A549 (cell line): ENCODE data around the gene CADPS2. TPM values are rescaled to one million over a fixed set of nuclear protein-coding genes. Genes with fewer than 3 reads are reported as not detected.

Experiments used
- ATAC-seq, 2 experiments: fragments of 200-7000 bp in 1 of 2; fragments of >200 bp in 1 of 2; cut with Nextera tagmentation in 1 of 2; cut with Tn5 transposase in 1 of 2; 3 replicates each; pipeline versions ENCODE4 v1.8.0 to v1.9.1; 2018 to 2020; ENCODE audit warnings: mild to moderate bottlenecking in 1 of 2, moderate library complexity in 1 of 2
- CTCF ChIA-PET: fragments of 300-600 bp; sonication (Branson Sonifier 250); formaldehyde crosslinking; extraction: SDS; loops from one replicate; lab custom pipeline; 2021; ENCODE audit warnings: antibody characterized with exemption, inconsistent platforms; lab: Yijun Ruan, JAX
- POLR2A ChIA-PET: fragments of 350-600 bp; formaldehyde crosslinking; extraction: SDS; loops from one replicate; lab custom pipeline; 2021; ENCODE audit warnings: antibody characterized with exemption, inconsistent platforms; lab: Yijun Ruan, JAX
- DNase-seq, 2 experiments: peaks; one replicate each; pipeline versions ENCODE4 v3.0.0 to v3.0.0-alpha.2; 2011 to 2016; ENCODE audit warnings: low read depth in 1 of 2, low spot score in 1 of 2
- FAIRE-seq: peaks from 2 replicates; lab custom pipeline; 2011; peaks lifted over from hg19 to GRCh38; lab: Jason Lieb, UNC
- H3K27ac ChIP-seq, 2 experiments: fragments of >200 bp; sonication (Bioruptor Twin); formaldehyde crosslinking; 3 replicates each; pipeline ENCODE4 v1.5.1; 2016 to 2017
- H3K4me1 ChIP-seq: fragments of >200 bp; sonication (Bioruptor Twin); formaldehyde crosslinking; 3 replicates; pipeline ENCODE4 v1.6.1; 2016
- H3K4me2 ChIP-seq: fragments of >200 bp; sonication (Bioruptor Twin); formaldehyde crosslinking; 3 replicates; pipeline ENCODE4 v1.6.1; 2016
- H3K4me3 ChIP-seq: fragments of >200 bp; sonication (Bioruptor Twin); formaldehyde crosslinking; 3 replicates; pipeline ENCODE4 v1.5.1; 2016
- H3K9me3 ChIP-seq: fragments of >200 bp; sonication (Bioruptor Twin); formaldehyde crosslinking; 3 replicates; pipeline ENCODE4 v1.6.1; 2016
- CHD2 ChIP-seq: fragments of 150-350 bp; IDR thresholded peaks from 2 replicates; pipeline ENCODE4 v1.6.1; 2014; ENCODE audit warnings: low read length; ENCODE audit not compliant: partially characterized antibody
- CHD4 ChIP-seq: fragments of 200-600 bp; sonication (generic); IDR thresholded peaks from 2 replicates; pipeline ENCODE4 v1.6.1; 2016; ENCODE audit warnings: antibody characterized with exemption, mild to moderate bottlenecking, borderline replicate concordance
- ESRRA ChIP-seq: fragments of 150-350 bp; IDR thresholded peaks from 2 replicates; pipeline ENCODE4 v1.6.1; 2014; ENCODE audit warnings: mild to moderate bottlenecking, low read length, borderline replicate concordance
- FOSB ChIP-seq: fragments of 250-450 bp; sonication (Bioruptor Pico); IDR thresholded peaks from 2 replicates; pipeline ENCODE4 v1.5.0; 2020; ENCODE audit warnings: mild to moderate bottlenecking, moderate library complexity
- FOSL2 ChIP-seq, 2 experiments: fragments of 450-650 bp in 1 of 2; fragments of >200 bp in 1 of 2; sonication (Bioruptor Twin) in 1 of 2; formaldehyde crosslinking; IDR thresholded peaks; 2 replicates each; pipeline versions ENCODE4 v1.5.0 to v1.6.1; 2016 to 2020; ENCODE audit warnings: mild to moderate bottlenecking in 1 of 2, moderate library complexity in 1 of 2
- HEYL ChIP-seq: fragments of 250-450 bp; sonication (Bioruptor Pico); IDR thresholded peaks from 2 replicates; pipeline ENCODE4 v1.8.0; 2021; ENCODE audit warnings: mild to moderate bottlenecking, moderate library complexity
- HOXA7 ChIP-seq: fragments of 250-450 bp; sonication (Bioruptor Pico); IDR thresholded peaks from 2 replicates; pipeline ENCODE4 v1.5.0; 2020; ENCODE audit warnings: mild to moderate bottlenecking, moderate library complexity
- KDM1A ChIP-seq: fragments of 200-600 bp; sonication (generic); IDR thresholded peaks from 2 replicates; pipeline ENCODE4 v1.6.1; 2016; ENCODE audit warnings: low read depth, mild to moderate bottlenecking
- KDM5A ChIP-seq: fragments of 200-600 bp; sonication (generic); IDR thresholded peaks from 2 replicates; pipeline ENCODE4 v1.6.1; 2016; ENCODE audit warnings: antibody characterized with exemption, mild to moderate bottlenecking
- MAFK ChIP-seq: fragments of 450-650 bp; IDR thresholded peaks from 2 replicates; pipeline ENCODE4 v1.6.1; 2014; ENCODE audit not compliant: partially characterized antibody
- MAZ ChIP-seq: fragments of 150-350 bp; IDR thresholded peaks from 2 replicates; pipeline ENCODE4 v1.6.1; 2014; ENCODE audit warnings: antibody characterized with exemption, low read depth, low read length, borderline replicate concordance
- POLR2A ChIP-seq: IDR thresholded peaks from 2 replicates; pipeline ENCODE4 v1.6.1; 2012; ENCODE audit warnings: mild to moderate bottlenecking, low read length
- RARB ChIP-seq: fragments of 250-450 bp; sonication (Bioruptor Pico); IDR thresholded peaks from 2 replicates; pipeline ENCODE4 v1.8.0; 2021; ENCODE audit warnings: mild to moderate bottlenecking, moderate library complexity
- RFX5 ChIP-seq: fragments of 450-650 bp; IDR thresholded peaks from 2 replicates; pipeline ENCODE4 v1.7.1; 2014; ENCODE audit warnings: antibody characterized with exemption, mild to moderate bottlenecking, moderate library complexity
- TP53 ChIP-seq: fragments of 250-450 bp; sonication (Bioruptor Pico); IDR thresholded peaks from 2 replicates; pipeline ENCODE4 v1.5.0; 2021; ENCODE audit warnings: mild to moderate bottlenecking, moderate library complexity
- ZC3H11A ChIP-seq: fragments of 450-650 bp; IDR thresholded peaks from 2 replicates; pipeline ENCODE4 v1.6.1; 2014; ENCODE audit warnings: antibody characterized with exemption, mild to moderate bottlenecking
- ZNF302 ChIP-seq: fragments of 250-450 bp; sonication (Bioruptor Pico); IDR thresholded peaks from 2 replicates; pipeline ENCODE4 v1.9.0; 2021; ENCODE audit warnings: inconsistent platforms, mild to moderate bottlenecking, moderate library complexity
- ZSCAN20 ChIP-seq: fragments of 250-450 bp; sonication (Bioruptor Pico); IDR thresholded peaks from 2 replicates; pipeline ENCODE4 v1.8.0; 2022; ENCODE audit warnings: mild to moderate bottlenecking, moderate library complexity
- WGBS: methylation state at CpG from one replicate; pipeline ENCODE4 v1.1.6; 2017; ENCODE audit errors: missing lambda C conversion rate; 5-methylcytosine and 5-hydroxymethylcytosine counted together
- polyA plus RNA-seq, 4 experiments: library from polyadenylated mRNA; depleted of rRNA in 3 of 4; stranded (reverse); fragments of >200 nt; fragmentation: RNase III in 1 of 4; extraction: RNeasy Plus Mini Kit Qiagen cat#74134 plus additional on column Dnase treatment in 1 of 4; gene quantifications; 2 replicates in 3 of 4; 3 replicates in 1 of 4; pipeline ENCODE4 v1.2.3, GENCODE V29; 2011 to 2017
- TF ChIP-seq, protein P1 (sequence below): IDR thresholded peaks from 2 replicates; pipeline ENCODE4 v1.6.1; 2012; ENCODE audit warnings: low read depth, borderline replicate concordance
- TF ChIP-seq, protein P2 (sequence below): fragments of >200 bp; sonication (Bioruptor Twin); formaldehyde crosslinking; IDR thresholded peaks from 2 replicates; pipeline ENCODE4 v1.6.1; 2016
- TF ChIP-seq, protein P3 (sequence below): fragments of >200 bp; sonication (Bioruptor Twin); formaldehyde crosslinking; IDR thresholded peaks from 3 replicates; pipeline ENCODE4 v1.5.1; 2016
- TF ChIP-seq, protein P4 (sequence below): fragments of 250-450 bp; sonication (Bioruptor Pico); IDR thresholded peaks from 2 replicates; pipeline ENCODE4 v1.5.0; 2021; ENCODE audit warnings: mild to moderate bottlenecking, moderate library complexity, borderline replicate concordance
- TF ChIP-seq, protein P5 (sequence below): IDR thresholded peaks from 2 replicates; pipeline ENCODE4 v1.6.1; 2012
- TF ChIP-seq, protein P6 (sequence below): fragments of >200 bp; sonication (Bioruptor Twin); formaldehyde crosslinking; IDR thresholded peaks from 3 replicates; pipeline ENCODE4 v1.6.1; 2016

Gene CADPS2
- polyA plus RNA-seq, 2 of the 4 experiments (the other 2 are of a cell fraction), result 0.04 to 0.10 TPM

DNA sequence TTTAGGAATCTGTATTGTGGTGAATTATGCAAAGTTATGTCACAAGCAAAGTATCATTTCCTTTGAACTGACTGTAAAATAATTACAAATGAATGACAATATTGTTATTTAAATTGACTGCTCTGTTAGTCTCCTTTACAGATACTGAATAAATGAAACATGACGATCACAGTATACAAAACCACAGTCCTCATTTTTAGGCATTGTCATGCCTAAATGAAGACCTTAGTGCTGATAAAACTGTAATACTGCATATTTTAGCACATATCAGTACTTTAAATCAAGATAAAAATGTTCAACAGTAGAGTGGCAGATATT is 542.0 kb downstream of the CADPS2 start:
- Histone ChIP-seq H3K4me3 (no peak overlapping the region), H3K9me3 (no peaks in the 10 kb centered on the region), H3K4me1 (no peaks in the 10 kb centered on the region), H3K27ac (no peak overlapping the region), H3K4me2 (no peak overlapping the region)
- no peak for DNase-seq
- no peak for ATAC-seq
- TF ChIP-seq, protein P1, sequence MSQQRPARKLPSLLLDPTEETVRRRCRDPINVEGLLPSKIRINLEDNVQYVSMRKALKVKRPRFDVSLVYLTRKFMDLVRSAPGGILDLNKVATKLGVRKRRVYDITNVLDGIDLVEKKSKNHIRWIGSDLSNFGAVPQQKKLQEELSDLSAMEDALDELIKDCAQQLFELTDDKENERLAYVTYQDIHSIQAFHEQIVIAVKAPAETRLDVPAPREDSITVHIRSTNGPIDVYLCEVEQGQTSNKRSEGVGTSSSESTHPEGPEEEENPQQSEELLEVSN, result no peak
- TF ChIP-seq KDM5A (no peak), ESRRA (no peak), FOSB (CRISPR knock-in tag) (no peak), RARB (no peak)
- TF ChIP-seq, protein P2, sequence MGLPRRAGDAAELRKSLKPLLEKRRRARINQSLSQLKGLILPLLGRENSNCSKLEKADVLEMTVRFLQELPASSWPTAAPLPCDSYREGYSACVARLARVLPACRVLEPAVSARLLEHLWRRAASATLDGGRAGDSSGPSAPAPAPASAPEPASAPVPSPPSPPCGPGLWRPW, result no peak
- POLR2A ChIA-PET, result no interaction called here
- no peak for FAIRE-seq
- CTCF ChIA-PET, result no interaction called here
- WGBS, result 10% methylated on average over 1 of the region's 1 CpG

DNA sequence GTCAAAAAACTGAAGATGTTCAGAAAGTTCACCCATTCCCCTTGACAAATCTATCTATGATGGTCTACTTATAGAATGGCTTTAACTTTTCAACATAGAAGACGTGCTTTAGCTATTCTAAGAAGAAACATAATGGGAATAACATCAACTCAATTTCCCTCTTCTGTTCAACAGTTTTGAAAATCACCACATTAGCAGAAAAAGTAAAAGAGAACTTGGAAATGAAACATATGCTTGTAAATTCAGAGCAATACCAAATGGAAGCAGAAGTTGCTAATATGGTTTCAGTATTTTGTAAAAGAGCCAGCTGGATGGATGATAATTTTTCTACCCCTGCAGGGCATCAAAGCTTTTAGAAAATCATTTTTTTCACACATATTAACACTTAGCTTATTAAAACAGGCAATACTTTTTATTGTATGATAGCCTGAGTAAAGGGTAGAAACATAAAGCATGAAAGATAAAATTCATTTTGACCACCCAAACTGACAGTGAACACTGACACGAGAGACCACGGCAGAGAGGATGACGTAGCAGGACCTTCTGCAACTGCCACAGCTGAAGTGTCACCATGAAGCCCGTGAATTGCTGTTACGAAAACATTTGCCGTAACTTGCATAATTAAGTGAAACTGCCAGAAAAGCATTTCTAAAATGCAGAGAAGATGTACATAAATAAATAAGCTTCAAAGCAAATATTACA is 542.5 kb downstream of the CADPS2 start:
- CTCF ChIA-PET, result no interaction called here
- POLR2A ChIA-PET, result no interaction called here

DNA sequence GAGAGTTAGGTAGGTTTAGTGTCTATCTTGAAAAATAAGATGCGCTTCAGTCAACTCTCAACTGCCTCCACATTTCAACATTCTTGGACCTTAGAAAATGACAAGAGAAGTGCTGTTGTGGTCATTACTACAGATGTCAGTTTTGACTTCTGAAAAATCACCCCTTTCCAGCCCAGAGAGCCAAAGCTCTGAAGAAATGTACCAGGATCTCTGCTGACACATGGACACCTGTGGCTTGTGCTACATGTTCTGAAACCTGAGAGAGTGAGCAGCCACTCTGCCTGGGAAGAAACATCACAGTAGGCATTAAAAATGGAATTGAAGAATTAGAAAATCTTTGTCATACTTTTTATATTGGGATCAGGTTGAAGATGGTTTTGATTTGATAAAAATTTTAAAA is 545.8 kb downstream of the CADPS2 start:
- TF ChIP-seq HOXA7, result no peak
- TF ChIP-seq ZNF302 (CRISPR knock-in tag), result no peak
- no peak for TF ChIP-seq ZC3H11A
- TF ChIP-seq, protein P3, sequence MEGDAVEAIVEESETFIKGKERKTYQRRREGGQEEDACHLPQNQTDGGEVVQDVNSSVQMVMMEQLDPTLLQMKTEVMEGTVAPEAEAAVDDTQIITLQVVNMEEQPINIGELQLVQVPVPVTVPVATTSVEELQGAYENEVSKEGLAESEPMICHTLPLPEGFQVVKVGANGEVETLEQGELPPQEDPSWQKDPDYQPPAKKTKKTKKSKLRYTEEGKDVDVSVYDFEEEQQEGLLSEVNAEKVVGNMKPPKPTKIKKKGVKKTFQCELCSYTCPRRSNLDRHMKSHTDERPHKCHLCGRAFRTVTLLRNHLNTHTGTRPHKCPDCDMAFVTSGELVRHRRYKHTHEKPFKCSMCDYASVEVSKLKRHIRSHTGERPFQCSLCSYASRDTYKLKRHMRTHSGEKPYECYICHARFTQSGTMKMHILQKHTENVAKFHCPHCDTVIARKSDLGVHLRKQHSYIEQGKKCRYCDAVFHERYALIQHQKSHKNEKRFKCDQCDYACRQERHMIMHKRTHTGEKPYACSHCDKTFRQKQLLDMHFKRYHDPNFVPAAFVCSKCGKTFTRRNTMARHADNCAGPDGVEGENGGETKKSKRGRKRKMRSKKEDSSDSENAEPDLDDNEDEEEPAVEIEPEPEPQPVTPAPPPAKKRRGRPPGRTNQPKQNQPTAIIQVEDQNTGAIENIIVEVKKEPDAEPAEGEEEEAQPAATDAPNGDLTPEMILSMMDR, result no peak
- no peak for TF ChIP-seq MAZ
- no peak for TF ChIP-seq HEYL
- FAIRE-seq, result no peak
- ChIA-PET CTCF (no interaction called here), POLR2A (no interaction called here)
- Histone ChIP-seq H3K4me3 (no peak overlapping the region), H3K9me3 (no peaks in the 10 kb centered on the region), H3K4me2 (no peak overlapping the region), H3K4me1 (no peaks in the 10 kb centered on the region), H3K27ac (no peak overlapping the region)
- no peak for DNase-seq
- ATAC-seq, result no peak
- 30% methylated on average over 1 of the region's 1 CpG for WGBS

More for the DNA sequence above, 542.5 kb downstream of the CADPS2 start:
- 35% methylated on average over 7 of the region's 7 CpGs for WGBS
- FAIRE-seq (no peak), ATAC-seq (no peak), DNase-seq (no peak)
- no peak overlapping the region for H3K27ac ChIP-seq
- TF ChIP-seq ZSCAN20 (CRISPR knock-in tag) (no peak), TP53 (CRISPR knock-in tag) (no peak), POLR2A (no peak), CHD4 (no peak), CHD2 (no peak), FOSL2 (IDR thresholded peaks at IDR 0.05) (no peak), FOSL2 (CRISPR knock-in tag; IDR thresholded peaks at IDR 0.05) (no peak), MAFK (no peak), RFX5 (no peak), KDM1A (no peak)
- TF ChIP-seq, protein P4, sequence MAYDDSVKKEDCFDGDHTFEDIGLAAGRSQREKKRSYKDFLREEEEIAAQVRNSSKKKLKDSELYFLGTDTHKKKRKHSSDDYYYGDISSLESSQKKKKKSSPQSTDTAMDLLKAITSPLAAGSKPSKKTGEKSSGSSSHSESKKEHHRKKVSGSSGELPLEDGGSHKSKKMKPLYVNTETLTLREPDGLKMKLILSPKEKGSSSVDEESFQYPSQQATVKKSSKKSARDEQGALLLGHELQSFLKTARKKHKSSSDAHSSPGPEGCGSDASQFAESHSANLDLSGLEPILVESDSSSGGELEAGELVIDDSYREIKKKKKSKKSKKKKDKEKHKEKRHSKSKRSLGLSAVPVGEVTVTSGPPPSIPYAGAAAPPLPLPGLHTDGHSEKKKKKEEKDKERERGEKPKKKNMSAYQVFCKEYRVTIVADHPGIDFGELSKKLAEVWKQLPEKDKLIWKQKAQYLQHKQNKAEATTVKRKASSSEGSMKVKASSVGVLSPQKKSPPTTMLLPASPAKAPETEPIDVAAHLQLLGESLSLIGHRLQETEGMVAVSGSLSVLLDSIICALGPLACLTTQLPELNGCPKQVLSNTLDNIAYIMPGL (CRISPR knock-in tag), result no peak
- TF ChIP-seq, protein P5, sequence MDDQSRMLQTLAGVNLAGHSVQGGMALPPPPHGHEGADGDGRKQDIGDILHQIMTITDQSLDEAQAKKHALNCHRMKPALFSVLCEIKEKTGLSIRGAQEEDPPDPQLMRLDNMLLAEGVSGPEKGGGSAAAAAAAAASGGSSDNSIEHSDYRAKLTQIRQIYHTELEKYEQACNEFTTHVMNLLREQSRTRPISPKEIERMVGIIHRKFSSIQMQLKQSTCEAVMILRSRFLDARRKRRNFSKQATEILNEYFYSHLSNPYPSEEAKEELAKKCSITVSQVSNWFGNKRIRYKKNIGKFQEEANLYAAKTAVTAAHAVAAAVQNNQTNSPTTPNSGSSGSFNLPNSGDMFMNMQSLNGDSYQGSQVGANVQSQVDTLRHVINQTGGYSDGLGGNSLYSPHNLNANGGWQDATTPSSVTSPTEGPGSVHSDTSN, result no peak
- TF ChIP-seq, protein P6, sequence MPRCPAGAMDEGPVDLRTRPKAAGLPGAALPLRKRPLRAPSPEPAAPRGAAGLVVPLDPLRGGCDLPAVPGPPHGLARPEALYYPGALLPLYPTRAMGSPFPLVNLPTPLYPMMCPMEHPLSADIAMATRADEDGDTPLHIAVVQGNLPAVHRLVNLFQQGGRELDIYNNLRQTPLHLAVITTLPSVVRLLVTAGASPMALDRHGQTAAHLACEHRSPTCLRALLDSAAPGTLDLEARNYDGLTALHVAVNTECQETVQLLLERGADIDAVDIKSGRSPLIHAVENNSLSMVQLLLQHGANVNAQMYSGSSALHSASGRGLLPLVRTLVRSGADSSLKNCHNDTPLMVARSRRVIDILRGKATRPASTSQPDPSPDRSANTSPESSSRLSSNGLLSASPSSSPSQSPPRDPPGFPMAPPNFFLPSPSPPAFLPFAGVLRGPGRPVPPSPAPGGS, result no peak
- H3K4me1 ChIP-seq, result no peaks in the 10 kb centered on the region
- H3K4me3 ChIP-seq, result no peak overlapping the region
- no peaks in the 10 kb centered on the region for H3K9me3 ChIP-seq
- no peak overlapping the region for H3K4me2 ChIP-seq
